Activated naive CD8-positive, alpha-beta T cell treated with anti-CD3 and anti-CD28 coated beads, Interleukin-2, amount 50 U/mL, for 24 hours (primary cell): Measurements from ENCODE around the gene LDB3.

ENCODE experiments used
- ATAC-seq: fragments of 150-1000 bp; cut with Tn5 transposase; one replicate; pipeline ENCODE4 v1.10.0; 2021
- DNase-seq: peaks from one replicate; pipeline ENCODE4 v3.0.0; 2021
- H3K27ac Mint-ChIP-seq: one replicate; pipeline ENCODE4 v1.8.0; 2021; ENCODE audit warnings: mild to moderate bottlenecking, mixed read lengths
- H3K27me3 Mint-ChIP-seq: one replicate; pipeline ENCODE4 v1.8.0; 2021; ENCODE audit warnings: mixed read lengths
- H3K36me3 Mint-ChIP-seq: one replicate; pipeline ENCODE4 v1.8.0; 2021; ENCODE audit warnings: low read depth, mixed read lengths
- H3K4me1 Mint-ChIP-seq: one replicate; pipeline ENCODE4 v1.8.0; 2021; ENCODE audit warnings: mixed read lengths
- H3K4me3 Mint-ChIP-seq: one replicate; pipeline ENCODE4 v1.8.0; 2021; ENCODE audit warnings: mild to moderate bottlenecking, moderate library complexity, mixed read lengths
- H3K9me3 Mint-ChIP-seq: one replicate; pipeline ENCODE4 v1.8.0; 2021; ENCODE audit warnings: mixed read lengths

LDB3 gene

DNA sequence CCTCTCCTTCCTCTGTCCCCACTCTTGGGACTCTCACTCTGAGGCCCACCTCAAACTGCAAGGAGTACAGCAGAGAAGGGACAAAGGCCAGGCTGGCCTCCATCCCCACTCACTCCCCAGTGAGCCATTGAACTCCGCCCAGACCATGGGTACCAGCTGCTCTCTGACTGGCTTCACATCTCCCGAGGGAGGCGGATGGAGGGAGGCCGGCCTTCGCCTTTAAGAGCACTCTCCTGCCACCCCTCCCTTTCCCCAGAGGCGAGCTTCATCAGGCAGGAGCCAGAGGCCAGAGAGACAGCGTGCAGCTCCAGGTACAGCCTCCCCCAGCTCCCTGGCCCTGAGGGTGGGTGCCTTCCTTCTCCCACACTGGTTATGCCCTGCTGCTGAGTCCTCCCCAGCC lies 1.8 kb upstream of the LDB3 start:
- ATAC-seq (no peak), DNase-seq (no peak)
- H3K4me3 Mint-ChIP-seq = no peak overlapping the region
- H3K36me3 Mint-ChIP-seq = no peaks in the 10 kb centered on the region
- no peaks in the 10 kb centered on the region for H3K27me3 Mint-ChIP-seq
- no peak overlapping the region for H3K27ac Mint-ChIP-seq
- H3K4me1 Mint-ChIP-seq = no peaks in the 10 kb centered on the region
- no peaks in the 10 kb centered on the region for H3K9me3 Mint-ChIP-seq

DNA sequence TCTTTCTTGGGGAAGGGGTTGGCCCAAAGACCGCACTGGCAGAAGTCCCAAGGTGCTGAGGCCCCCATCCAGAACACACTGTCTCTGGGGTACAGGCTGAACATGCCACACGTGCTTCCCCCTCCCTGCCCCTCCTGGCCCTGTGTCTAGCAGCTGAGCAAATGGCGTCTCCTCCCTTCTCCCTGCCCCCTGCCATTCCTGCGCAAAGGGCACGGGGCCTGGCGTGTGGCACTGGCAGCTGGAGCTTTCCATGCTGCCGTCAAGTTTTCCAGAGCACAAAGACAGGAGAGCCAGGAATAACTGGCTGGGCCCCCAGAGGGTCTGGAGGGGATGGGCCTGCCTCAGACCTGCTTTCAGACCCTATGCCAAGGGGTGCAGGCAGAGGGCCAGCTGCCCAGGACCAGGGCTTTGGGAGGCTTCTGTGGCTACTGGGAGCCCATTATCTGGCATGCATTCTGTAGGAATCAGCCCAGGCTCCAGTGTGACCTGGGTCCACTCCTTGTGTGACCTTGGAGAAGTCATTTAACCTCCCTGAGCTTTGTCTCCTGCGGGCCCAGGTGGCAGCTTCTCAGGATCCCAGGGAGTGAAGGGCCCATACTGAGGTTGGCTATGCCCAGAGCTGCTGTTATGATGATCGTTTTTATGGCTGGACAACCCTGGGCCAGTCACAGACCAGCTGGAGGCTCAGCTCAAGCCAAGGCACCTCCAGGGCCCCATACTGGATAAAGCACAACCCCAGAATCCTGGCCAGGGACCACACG lies 710 bp upstream of the LDB3 start:
- Mint-ChIP-seq H3K27me3 (no peaks in the 10 kb centered on the region), H3K4me3 (no peak overlapping the region), H3K27ac (no peak overlapping the region), H3K9me3 (no peaks in the 10 kb centered on the region), H3K4me1 (no peaks in the 10 kb centered on the region), H3K36me3 (no peaks in the 10 kb centered on the region)
- no peak for DNase-seq
- ATAC-seq = no peak

DNA sequence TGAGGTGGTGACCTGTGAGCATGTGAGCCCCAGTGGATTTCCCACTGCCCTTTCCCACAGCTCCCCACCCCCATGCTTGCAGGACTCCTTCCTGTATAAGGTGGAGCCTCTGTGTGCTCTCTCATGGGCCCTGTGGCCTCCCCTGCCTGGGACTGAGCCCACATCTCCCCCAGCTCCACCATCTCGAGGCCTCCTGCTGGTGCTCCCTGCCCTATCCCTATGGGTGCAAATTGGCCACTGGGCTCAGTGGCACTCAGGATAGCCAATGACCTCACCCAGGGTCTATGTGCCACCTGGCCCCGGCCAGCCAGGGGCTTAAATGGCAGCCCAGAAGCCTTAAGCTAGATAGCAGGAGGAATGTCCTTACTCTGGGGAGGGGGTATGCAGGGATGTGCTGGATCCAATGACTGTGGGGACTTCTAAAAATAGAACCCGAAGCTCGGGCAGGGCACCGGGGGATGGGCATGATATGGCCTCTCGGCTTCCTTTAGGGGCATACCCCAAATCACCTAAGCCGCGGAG lies 2.0 kb downstream of the LDB3 start:
- Mint-ChIP-seq H3K4me1 (no peaks in the 10 kb centered on the region), H3K4me3 (no peak overlapping the region), H3K36me3 (no peaks in the 10 kb centered on the region), H3K27ac (no peak overlapping the region), H3K9me3 (no peaks in the 10 kb centered on the region), H3K27me3 (no peaks in the 10 kb centered on the region)
- ATAC-seq (no peak), DNase-seq (no peak)

DNA sequence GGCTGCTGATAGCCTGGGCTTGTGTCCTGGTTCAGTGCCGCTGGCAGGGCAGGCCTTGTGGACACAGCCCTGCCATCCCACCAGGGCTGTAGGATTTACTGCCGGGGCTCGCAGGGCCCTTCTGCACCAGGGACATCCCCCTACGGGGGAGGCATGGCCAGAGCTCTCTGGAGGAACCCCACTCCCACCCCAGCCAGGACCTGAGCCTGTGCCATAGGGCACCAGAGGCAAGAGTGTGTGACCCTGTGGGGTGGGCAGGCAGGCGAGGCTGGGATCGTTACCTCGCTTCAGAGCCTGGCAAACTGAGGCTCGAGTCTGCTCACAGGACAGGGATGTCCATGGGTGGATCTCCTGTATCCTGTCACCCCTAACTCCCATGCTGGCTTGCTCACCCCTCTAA lies 2.6 kb downstream of the LDB3 start:
- no peak overlapping the region for H3K27ac Mint-ChIP-seq

DNA sequence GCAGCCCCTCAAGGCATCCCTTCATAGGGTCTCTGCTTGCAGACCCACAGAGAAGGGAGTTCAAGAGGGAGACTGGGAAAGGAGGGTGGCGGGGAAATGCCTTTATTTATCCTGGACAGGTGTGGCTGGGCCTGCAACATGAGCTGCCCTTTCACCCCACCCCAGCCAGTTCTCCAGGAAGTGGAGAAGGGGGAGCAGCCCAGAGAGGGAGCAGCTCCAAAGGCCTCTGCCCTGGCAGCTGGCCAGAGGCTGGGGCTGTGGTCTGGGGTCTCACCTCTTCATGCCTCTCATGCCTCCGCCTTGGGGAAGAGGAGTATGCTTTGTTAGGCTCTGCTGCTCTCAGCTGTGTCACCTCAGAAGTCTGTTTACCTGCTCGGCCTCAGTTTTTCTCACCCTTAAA lies 3.1 kb downstream of the LDB3 start:
- ATAC-seq (no peak), DNase-seq (no peak)
- H3K4me1 Mint-ChIP-seq = no peaks in the 10 kb centered on the region
- H3K9me3 Mint-ChIP-seq = no peaks in the 10 kb centered on the region
- H3K27me3 Mint-ChIP-seq = no peaks in the 10 kb centered on the region
- H3K27ac Mint-ChIP-seq = no peak overlapping the region
- H3K36me3 Mint-ChIP-seq = no peaks in the 10 kb centered on the region
- H3K4me3 Mint-ChIP-seq = no peak overlapping the region

More for the DNA sequence above, 2.6 kb downstream of the LDB3 start:
- Mint-ChIP-seq H3K36me3 (no peaks in the 10 kb centered on the region), H3K9me3 (no peaks in the 10 kb centered on the region), H3K27me3 (no peaks in the 10 kb centered on the region), H3K4me1 (no peaks in the 10 kb centered on the region), H3K4me3 (no peak overlapping the region)
- ATAC-seq (no peak), DNase-seq (no peak)

DNA sequence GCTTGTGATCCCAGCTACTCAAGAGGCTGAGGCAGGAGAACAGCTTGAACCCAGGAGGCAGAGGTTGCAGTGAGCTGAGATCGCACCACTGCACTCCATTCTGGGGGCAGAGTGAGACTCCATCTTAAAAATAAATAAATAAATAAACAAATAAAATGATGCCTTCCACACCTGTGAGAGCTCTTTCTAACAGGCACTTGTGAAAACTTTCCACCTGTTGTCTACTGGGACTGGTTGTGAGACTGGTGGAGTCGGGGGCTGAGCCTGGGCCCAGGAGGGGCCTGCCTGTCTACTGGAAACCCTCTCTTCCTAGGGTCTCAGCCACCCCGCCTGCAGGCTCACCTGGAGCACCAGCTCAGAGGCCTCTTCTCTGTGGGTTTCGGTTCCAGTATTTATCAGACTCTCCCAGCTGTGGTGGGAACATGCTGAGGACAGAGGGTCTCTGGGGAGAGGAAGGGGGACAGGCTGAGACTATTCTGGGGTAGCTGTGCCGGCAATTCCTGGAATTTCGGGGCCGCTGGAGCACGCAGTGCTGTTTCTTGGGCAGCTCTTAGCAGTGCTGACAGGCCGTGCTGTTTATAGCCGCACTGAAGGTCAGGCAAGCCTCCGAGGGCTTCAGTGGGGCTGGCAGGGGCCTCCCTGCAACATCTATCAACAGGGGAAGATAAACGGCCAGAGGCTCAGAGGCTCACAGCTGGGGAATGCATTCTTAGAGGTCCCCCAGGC lies 3.8 kb downstream of the LDB3 start:
- H3K4me1 Mint-ChIP-seq = no peaks in the 10 kb centered on the region
- H3K27me3 Mint-ChIP-seq = no peaks in the 10 kb centered on the region
- H3K27ac Mint-ChIP-seq = no peak overlapping the region
- no peak for DNase-seq
- no peak for ATAC-seq
- H3K9me3 Mint-ChIP-seq = no peaks in the 10 kb centered on the region
- H3K4me3 Mint-ChIP-seq = no peak overlapping the region
- no peaks in the 10 kb centered on the region for H3K36me3 Mint-ChIP-seq

DNA sequence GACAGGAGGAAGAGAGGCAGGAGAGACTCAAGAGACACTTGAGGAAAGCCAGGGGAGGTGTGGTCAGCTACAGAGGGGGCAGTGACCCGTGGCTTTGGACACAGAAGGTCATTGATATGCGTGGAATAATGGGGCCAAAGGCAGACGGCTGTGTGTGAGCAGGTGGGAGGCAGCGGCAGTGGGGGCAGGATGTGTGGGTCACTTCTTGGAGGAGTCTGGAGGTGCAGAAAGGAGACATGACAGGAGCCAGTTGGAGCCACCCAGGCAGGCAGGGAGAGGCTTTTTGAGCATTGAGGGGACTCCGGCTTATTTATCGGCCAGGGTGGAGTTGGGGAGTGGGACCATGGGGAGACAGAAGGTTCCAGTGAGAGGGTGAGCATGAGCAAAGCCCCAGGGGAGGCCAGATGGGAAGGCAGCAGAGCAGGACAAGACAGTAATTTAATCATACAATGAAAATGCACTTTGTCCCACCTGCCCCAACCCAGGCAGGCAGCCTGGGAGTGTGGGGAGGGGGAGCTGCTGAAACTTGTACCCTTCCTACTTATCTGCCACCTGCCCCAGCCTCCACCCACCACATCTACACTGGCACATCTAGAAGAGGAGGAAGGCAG lies 5.0 kb downstream of the LDB3 start:
- H3K4me1 Mint-ChIP-seq = no peaks in the 10 kb centered on the region
- no peak overlapping the region for H3K27ac Mint-ChIP-seq
- DNase-seq (no peak), ATAC-seq (no peak)
- H3K36me3 Mint-ChIP-seq = no peaks in the 10 kb centered on the region
- no peaks in the 10 kb centered on the region for H3K27me3 Mint-ChIP-seq
- H3K9me3 Mint-ChIP-seq = no peaks in the 10 kb centered on the region
- no peak overlapping the region for H3K4me3 Mint-ChIP-seq

DNA sequence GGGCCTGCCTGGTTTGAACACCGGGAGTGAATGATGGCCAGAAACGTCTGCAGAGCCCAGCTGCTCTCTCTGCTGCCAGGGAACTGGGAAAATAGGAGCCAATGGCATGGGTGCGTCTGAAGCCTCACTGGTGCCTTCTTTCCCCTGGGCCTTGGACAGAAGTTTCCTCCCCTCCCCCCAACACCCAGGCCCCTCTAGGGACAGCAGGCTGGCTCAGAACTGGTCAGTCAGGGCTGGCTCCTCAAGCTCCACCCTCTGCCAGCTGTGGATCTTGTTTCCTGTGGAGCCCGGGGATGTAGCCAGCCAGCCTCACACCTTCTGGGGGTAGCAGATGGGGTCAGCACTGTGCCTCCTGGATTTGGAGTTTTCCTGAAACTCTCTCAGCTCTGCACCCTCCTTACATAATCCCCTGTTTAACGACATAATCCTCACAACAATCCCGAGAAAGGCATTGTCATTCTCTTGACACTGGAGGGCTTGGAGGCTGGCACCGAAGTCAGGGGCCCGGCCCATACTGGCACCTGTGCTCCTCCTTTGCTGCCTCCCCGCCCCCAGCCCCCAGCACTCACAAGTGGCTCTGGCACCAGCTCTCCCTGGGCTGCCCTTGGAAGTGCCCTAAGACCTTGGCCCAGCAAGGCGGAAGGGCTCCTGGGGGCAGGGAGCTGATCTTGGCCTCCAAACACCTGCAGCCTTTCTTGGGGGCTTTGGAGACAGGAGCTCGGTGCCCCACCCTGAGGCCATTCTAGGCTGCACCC lies 5.7 kb downstream of the LDB3 start:
- Mint-ChIP-seq H3K4me3 (no peak overlapping the region), H3K9me3 (no peaks in the 10 kb centered on the region), H3K36me3 (no peaks in the 10 kb centered on the region), H3K4me1 (no peaks in the 10 kb centered on the region), H3K27me3 (no peaks in the 10 kb centered on the region), H3K27ac (no peak overlapping the region)
- no peak for ATAC-seq
- DNase-seq = no peak

DNA sequence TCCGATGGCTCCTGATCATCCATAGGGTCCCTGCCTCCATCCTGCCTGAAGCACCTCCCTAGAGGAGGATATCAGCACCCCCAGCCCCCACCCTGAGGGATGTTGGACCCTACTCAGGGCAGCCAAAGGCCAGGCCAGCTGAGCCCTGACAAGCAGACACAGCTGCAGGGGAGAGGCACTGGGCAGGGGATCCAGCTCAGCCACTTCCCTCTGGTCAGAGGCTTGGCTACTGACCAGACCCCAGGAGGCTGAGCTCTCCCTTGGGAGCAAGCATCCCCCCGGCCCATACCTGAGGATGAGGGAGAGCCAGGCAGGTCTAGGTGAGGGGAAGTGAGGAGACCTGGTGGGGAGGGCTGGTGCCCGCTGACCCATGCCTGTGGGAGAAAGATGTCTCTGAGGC lies 6.6 kb downstream of the LDB3 start:
- Mint-ChIP-seq H3K27me3 (no peaks in the 10 kb centered on the region), H3K27ac (no peak overlapping the region), H3K4me1 (peaks cover 2% of the 10 kb centered on the region), H3K9me3 (no peaks in the 10 kb centered on the region), H3K4me3 (no peak overlapping the region), H3K36me3 (no peaks in the 10 kb centered on the region)
- DNase-seq (no peak), ATAC-seq (no peak)

DNA sequence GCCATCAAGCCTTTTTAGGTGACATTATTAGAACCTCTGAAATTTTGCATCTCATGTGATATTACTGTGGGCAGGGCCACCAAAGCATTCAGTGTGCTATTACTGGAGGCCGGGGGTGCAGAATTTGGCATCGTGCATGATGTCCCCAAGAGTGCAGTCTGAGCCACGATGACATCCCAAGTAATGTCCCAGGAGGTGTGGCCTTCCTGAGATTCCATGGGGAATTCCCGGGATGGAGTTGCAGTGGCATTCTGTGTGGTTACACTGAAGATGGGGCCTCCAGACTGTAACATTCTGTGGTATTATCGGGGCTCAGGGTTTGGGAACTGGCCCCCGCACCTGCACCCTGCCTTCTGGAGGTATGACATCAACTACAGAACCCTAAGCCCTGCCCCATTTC lies 9.1 kb downstream of the LDB3 start:
- peaks cover 2% of the 10 kb centered on the region for H3K4me1 Mint-ChIP-seq

DNA sequence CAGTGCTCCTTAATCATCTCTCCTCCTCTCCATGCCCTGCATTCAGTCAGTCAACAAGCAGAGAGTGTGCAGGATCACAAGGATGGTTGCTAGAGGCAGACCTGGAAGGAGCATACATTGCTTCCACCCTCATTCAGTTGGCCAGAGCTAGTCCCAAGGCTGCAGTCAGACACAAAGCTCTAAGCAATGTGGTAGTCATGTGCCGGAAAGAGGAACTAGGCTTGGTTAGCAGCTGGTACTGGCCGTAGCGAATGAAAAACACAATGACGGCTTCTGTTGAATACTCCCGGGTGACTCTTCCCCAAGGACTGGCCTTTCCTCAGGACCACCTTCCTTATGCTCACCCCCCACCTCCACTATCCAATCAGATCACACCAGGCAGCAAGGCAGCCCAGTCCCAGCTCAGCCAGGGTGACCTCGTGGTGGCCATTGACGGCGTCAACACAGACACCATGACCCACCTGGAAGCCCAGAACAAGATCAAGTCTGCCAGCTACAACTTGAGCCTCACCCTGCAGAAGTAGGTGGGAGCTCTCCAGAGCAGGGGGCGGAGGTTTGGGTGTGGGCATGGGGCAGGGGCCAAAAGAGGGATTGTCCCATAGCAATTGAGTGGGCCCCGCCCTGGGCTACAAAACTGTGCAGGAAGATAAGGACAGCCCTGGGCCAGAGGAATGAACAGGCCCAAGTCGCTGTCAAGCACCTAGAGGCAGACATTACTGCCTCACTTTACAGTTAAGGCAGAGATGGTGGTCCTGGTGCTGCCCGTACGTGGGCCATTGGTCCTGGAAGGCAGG lies 10.9 kb downstream of the LDB3 start:
- Mint-ChIP-seq H3K27ac (no peak overlapping the region), H3K9me3 (no peaks in the 10 kb centered on the region), H3K36me3 (no peaks in the 10 kb centered on the region), H3K4me1 (peaks cover 2% of the 10 kb centered on the region), H3K4me3 (no peak overlapping the region), H3K27me3 (peaks cover 2% of the 10 kb centered on the region)
- DNase-seq (no peak), ATAC-seq (no peak)

More for the DNA sequence above, 9.1 kb downstream of the LDB3 start:
- Mint-ChIP-seq H3K27me3 (peaks cover 2% of the 10 kb centered on the region), H3K9me3 (no peaks in the 10 kb centered on the region), H3K36me3 (no peaks in the 10 kb centered on the region), H3K27ac (no peak overlapping the region), H3K4me3 (no peak overlapping the region)
- DNase-seq (no peak), ATAC-seq (no peak)

DNA sequence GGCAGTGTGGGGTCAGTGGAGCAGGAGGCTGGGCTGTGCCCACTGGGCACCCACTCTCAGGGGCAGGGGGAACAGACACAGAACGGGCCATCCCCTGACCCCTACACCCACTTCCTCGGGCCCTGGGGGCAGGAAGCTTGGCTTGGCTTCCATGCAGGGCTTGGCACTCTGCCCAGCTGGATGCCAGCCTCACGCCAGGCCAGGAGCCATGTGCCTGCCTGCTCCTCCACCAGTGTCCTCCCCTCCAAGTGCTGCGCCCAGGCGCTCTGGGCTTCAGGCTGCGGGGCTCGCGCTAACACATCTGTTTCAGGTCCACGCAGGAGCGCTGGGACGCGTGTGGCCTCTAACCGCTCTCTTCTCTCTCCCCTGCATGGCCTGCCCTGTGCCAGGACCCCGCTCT lies 12.7 kb downstream of the LDB3 start:
- Mint-ChIP-seq H3K27me3 (peaks cover 5% of the 10 kb centered on the region), H3K4me1 (peaks cover 2% of the 10 kb centered on the region), H3K36me3 (no peaks in the 10 kb centered on the region), H3K27ac (no peak overlapping the region), H3K9me3 (no peaks in the 10 kb centered on the region), H3K4me3 (no peak overlapping the region)
- ATAC-seq (no peak), DNase-seq (no peak)

DNA sequence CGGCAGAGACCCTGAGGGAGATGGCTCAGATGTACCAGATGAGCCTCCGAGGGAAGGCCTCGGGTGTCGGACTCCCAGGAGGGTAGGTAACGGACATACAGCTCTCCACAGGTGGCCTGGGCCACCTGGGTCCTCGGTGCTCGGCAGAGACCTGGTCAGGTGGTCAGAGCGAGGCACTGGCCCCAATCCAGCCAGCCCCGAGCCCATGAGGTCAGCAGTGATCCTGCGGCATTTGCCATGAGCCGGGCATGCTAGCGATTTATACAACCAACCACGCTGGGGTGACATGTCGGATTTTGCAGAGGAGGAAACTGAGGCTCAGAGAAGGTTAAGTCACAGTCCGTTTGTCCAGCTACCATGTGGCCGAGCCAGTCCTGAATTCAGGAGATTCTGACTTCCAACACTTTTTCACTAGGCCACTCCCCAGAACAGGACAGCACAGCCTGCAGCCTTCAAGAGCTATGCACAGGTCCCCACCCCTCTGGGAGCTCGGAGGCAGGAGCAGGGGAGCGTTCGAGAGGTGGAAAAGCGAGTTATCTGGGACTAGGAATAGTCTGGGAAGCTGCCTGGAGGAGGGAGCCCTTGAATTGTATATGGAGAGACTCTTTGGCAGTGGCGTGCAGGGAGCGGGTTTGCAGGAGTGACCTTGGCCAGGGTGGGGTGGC lies 13.5 kb downstream of the LDB3 start:
- Mint-ChIP-seq H3K36me3 (no peaks in the 10 kb centered on the region), H3K27ac (no peak overlapping the region), H3K4me3 (no peak overlapping the region), H3K27me3 (peaks cover 5% of the 10 kb centered on the region), H3K4me1 (peaks cover 2% of the 10 kb centered on the region), H3K9me3 (no peaks in the 10 kb centered on the region)
- ATAC-seq (no peak), DNase-seq (no peak)
